Measurements from ENCODE around the gene SLC19A3. TPM values are rescaled to one million over a fixed set of nuclear protein-coding genes. Genes with fewer than 3 reads are reported as not detected.
"Not testable (repeated sequence)": the region's sequence is repeated elsewhere in the genome, so short reads cannot be mapped to it uniquely, and the experiment has no call there.

The SLC19A3 gene
- total and polyA plus RNA-seq, 2 of the 4 experiments (the other 2 are of a cell fraction): under 0.01 TPM; not detected in 1

- H3K36me3 ChIP-seq (ENCODE audit: control insufficient read depth, insufficient read depth, low read length); H2AFZ ChIP-seq (replicated peaks; ENCODE audit: low read length, poor library complexity); dilution Hi-C loops (cut with HindIII; ENCODE audit: low sequenced_read_pairs, unreplicated experiment); H3K27ac ChIP-seq (ENCODE audit: insufficient read depth, low read length); H2AK9ac ChIP-seq (replicated peaks; ENCODE audit: low read depth, low read length, poor library complexity); H3K4ac ChIP-seq (ENCODE audit: low read depth, low read length); ATAC-seq (ENCODE audit: low read depth); H4K5ac ChIP-seq (ENCODE audit: low read depth, low read length); H3K4me2 ChIP-seq (ENCODE audit: low read depth, low read length); H4K91ac ChIP-seq (ENCODE audit: insufficient read depth, low read depth, low read length); H3K56ac ChIP-seq (ENCODE audit: extremely low read depth, insufficient read depth, low read length); H3K9me1 ChIP-seq (ENCODE audit: insufficient read depth, low read length); H3K9me3 ChIP-seq (ENCODE audit: control insufficient read depth, insufficient read depth, low read length); H2BK120ac ChIP-seq (ENCODE audit: low read depth, low read length); H2BK20ac ChIP-seq (ENCODE audit: low read depth, low read length); in situ Hi-C loops (cut with MboI; ENCODE audit: low sequenced_read_pairs); DNase-seq; H3K23ac ChIP-seq (ENCODE audit: low read depth, low read length); H3K14ac ChIP-seq (replicated peaks; ENCODE audit: low read depth, low read length); H3K27me3 ChIP-seq (ENCODE audit: control insufficient read depth, insufficient read depth, low read length); H2AK5ac ChIP-seq (ENCODE audit: low read depth, low read length); H3K9ac ChIP-seq (ENCODE audit: low read depth, low read length); H3K4me1 ChIP-seq (ENCODE audit: control insufficient read depth, insufficient read depth, low read length); intact Hi-C loops (cut with micrococcal nuclease); H4K20me1 ChIP-seq (ENCODE audit: insufficient read depth, low read length); H2BK15ac ChIP-seq (ENCODE audit: low read depth, low read length); H3K79me1 ChIP-seq (ENCODE audit: low read depth in 1 of 2, low read length in 2 of 2); H3K18ac ChIP-seq (ENCODE audit: low read depth, low read length); H2BK5ac ChIP-seq (ENCODE audit: low read depth, low read length, poor library complexity, severe bottlenecking); H4K8ac ChIP-seq (ENCODE audit: low read depth in 2 of 2, low read length in 2 of 2); H3K4me3 ChIP-seq (ENCODE audit: insufficient read depth, low read depth, low read length); BruUV-seq (replicated peaks): not testable (repeated sequence)
- ChIA-PET POLR2A (ENCODE audit: unreplicated experiment) (interaction anchor here (0.6 kb wide), 1 partner anchor 10 kb away, joined by 7 read pairs; no protein-coding TSS in a partner anchor), CTCF (interaction anchor here (0.6 kb wide), 1 partner anchor 336 kb away, joined by 4 read pairs; no protein-coding TSS in a partner anchor)
- WGBS, 2 experiments (ENCODE audit: extremely low coverage in 2 of 2, insufficient read length in 1 of 2): 100% methylated on average over 2 of the region's 4 CpGs; no CpG with 5 or more reads in 1 of the 2 experiments
Measured at GRCh38 chr2:227756261-227756660, 38.4 kb upstream of the SLC19A3 start.
